Spleen (tissue), 11 donors: ENCODE measurements around the gene TRIM69. TPM values are rescaled to one million over a fixed set of nuclear protein-coding genes. Genes with fewer than 3 reads are reported as not detected.

ENCODE experiments used
- DNase-seq: peaks from one replicate; pipeline ENCODE4 v3.0.0-alpha.2; 2020
- H3K27ac ChIP-seq, 8 donors: fragments of 200-600 bp; sonication (generic) in 7 of 8; 1 replicate in 4 of 8; 2 replicates in 4 of 8; pipeline versions ENCODE4 v1.5.0 to v1.8.0; 2016 to 2021; ENCODE audit warnings: inconsistent platforms in 4 of 8, mild to moderate bottlenecking in 4 of 8, moderate library complexity in 1 of 8
- H3K27me3 ChIP-seq, 7 donors: fragments of 200-600 bp; sonication (generic) in 6 of 7; replicated peaks in 1 of 7; 1 replicate in 4 of 7; 2 replicates in 3 of 7; pipeline versions ENCODE4 v1.5.0 to v1.8.0; 2016 to 2021; ENCODE audit warnings: inconsistent platforms in 3 of 7, mild to moderate bottlenecking in 1 of 7
- H3K36me3 ChIP-seq, 6 donors: fragments of 200-600 bp; sonication (generic) in 5 of 6; 1 replicate in 4 of 6; 2 replicates in 2 of 6; pipeline versions ENCODE4 v1.5.0 to v1.8.0; 2016 to 2021; ENCODE audit warnings: inconsistent platforms in 2 of 6
- H3K4me1 ChIP-seq, 6 donors: fragments of 200-600 bp; sonication (generic) in 5 of 6; 1 replicate in 3 of 6; 2 replicates in 3 of 6; pipeline versions ENCODE4 v1.5.0 to v1.8.0; 2016 to 2021; ENCODE audit warnings: inconsistent platforms in 3 of 6
- H3K4me3 ChIP-seq, 8 donors: fragments of 200-600 bp; sonication (generic) in 7 of 8; 1 replicate in 4 of 8; 2 replicates in 4 of 8; pipeline versions ENCODE4 v1.5.0 to v1.8.0; 2016 to 2021; ENCODE audit warnings: inconsistent platforms in 4 of 8, mild to moderate bottlenecking in 4 of 8, moderate library complexity in 2 of 8
- H3K9me3 ChIP-seq, 8 donors: fragments of 200-600 bp; sonication (generic) in 7 of 8; 1 replicate in 4 of 8; 2 replicates in 4 of 8; pipeline versions ENCODE4 v1.5.0 to v1.8.0; 2016 to 2021; ENCODE audit warnings: inconsistent platforms in 4 of 8
- CTCF ChIP-seq, 11 experiments: fragments of 200-600 bp in 7 of 11; fragments of 450-650 bp in 4 of 11; sonication (generic) in 4 of 11; IDR thresholded peaks in 8 of 11; conservative IDR thresholded peaks in 3 of 11; 1 replicate in 7 of 11; 2 replicates in 4 of 11; pipeline versions ENCODE4 v1.4.0 to v1.8.0; 2016 to 2021; ENCODE audit warnings: antibody characterized with exemption in 11 of 11, inconsistent platforms in 4 of 11, mild to moderate bottlenecking in 1 of 11
- POLR2A ChIP-seq, 3 donors: fragments of 450-650 bp; IDR thresholded peaks; one replicate each; pipeline ENCODE4 v1.5.1; 2017; ENCODE audit warnings: antibody characterized with exemption in 3 of 3, mild to moderate bottlenecking in 1 of 3
- POLR2AphosphoS5 ChIP-seq, 3 donors: sonication (generic); formaldehyde crosslinking; IDR thresholded peaks; one replicate each; pipeline ENCODE4 v1.5.1; 2017; ENCODE audit warnings: antibody characterized with exemption in 3 of 3
- whole genome bisulfite sequencing, 5 donors: extraction: QIAGEN DNeasy Blood & Tissue Kit in 3 of 5; methylation state at CpG; one replicate each; pipeline versions ENCODE4 v1.1.5 to v1.1.7; 2013 to 2018; 5-methylcytosine and 5-hydroxymethylcytosine counted together
- intact Hi-C: fragments of 100-400 bp; cut with DNase I; formaldehyde crosslinking; loops from one replicate; pipeline ENCODE4 v1.15.0; 2023; ENCODE audit warnings: low total_unique reads
- polyA plus RNA-seq, 3 donors: library from polyadenylated mRNA; stranded (reverse); fragments of 200-250 nt; gene quantifications; one replicate each; pipeline ENCODE4 v1.2.1, GENCODE V29; 2013
- total RNA-seq, 7 donors: library from RNA; depleted of rRNA in 3 of 7; stranded (reverse); fragments of >200 nt in 3 of 7; fragmentation: NEBNext Ultra II Directional in 4 of 7; extraction: Animal tissue kit (Norgen Biotek cat#: 25700) in 4 of 7; gene quantifications; one replicate each; pipeline versions ENCODE4 v1.1.0 to v1.2.1, GENCODE V29; 2016 to 2021
- donor health status: healthy with polysubstance abuse.
- donor health status: DM: no; HTN: no; CAD: no; lungs with moderate emphysema.
- donor health status: DM: no; HTN: no; CAD: no.
- donor health status: Bipolar disorder and iron deficiency.
- donor health status: healthy.
- donor health status: DM: no; HTN: no; CAD: no.
- donor health status: DM: yes; HTN: yes; CAD: no.

TRIM69 gene
- total and polyA plus RNA-seq, 10 donors = 16.4 to 54.9 (median 44.7) TPM

- no peak for DNase-seq
- H3K27me3 ChIP-seq = no peaks in the 10 kb centered on the region
- WGBS, 5 donors = 54 to 73% (median 65%) methylated on average over 2 of the region's 2 CpGs
- TF ChIP-seq CTCF (IDR thresholded peaks at IDR 0.05 in 8 of 11, conservative IDR thresholded peaks at IDR 0.05 in 3 of 11) (no peak), POLR2AphosphoS5 (IDR thresholded peaks at IDR 0.05) (peak in 1 of 3 donors; percentile 33)
- intact Hi-C loops = no loop called here
- peak overlapping the region in 4 of 8 donors; percentile 100 for H3K27ac ChIP-seq
- peak overlapping the region in 4 of 8 donors; percentile 68 to 96 (median 86) for H3K4me3 ChIP-seq
- H3K36me3 ChIP-seq = peaks cover 5 to 83% (median 50%) of the 10 kb centered on the region in 6 donors
- no peaks in the 10 kb centered on the region for H3K9me3 ChIP-seq
- peaks cover 64 to 91% (median 85%) of the 10 kb centered on the region in 6 donors for H3K4me1 ChIP-seq
Measured at GRCh38 chr15:44716983-44717602, 19.2 kb upstream of the TRIM69 start.

GRCh38 chr15:44718180-44718926 is 18.0 kb upstream of the TRIM69 start:
- intact Hi-C loops = no loop called here
- no peaks in the 10 kb centered on the region for H3K9me3 ChIP-seq
- peaks cover 5 to 71% (median 50%) of the 10 kb centered on the region in 6 donors for H3K36me3 ChIP-seq
- no peaks in the 10 kb centered on the region for H3K27me3 ChIP-seq
- H3K27ac ChIP-seq = peak overlapping the region in 7 of 8 donors; percentile 11 to 100 (median 97)
- DNase-seq = no peak
- H3K4me3 ChIP-seq = peak overlapping the region in 1 of 8 donors; percentile 91
- WGBS, 5 donors = 55 to 76% (median 59%) methylated on average over 4 of the region's 4 CpGs
- H3K4me1 ChIP-seq = peaks cover 64 to 100% (median 97%) of the 10 kb centered on the region in 6 donors
- no peak for TF ChIP-seq CTCF (IDR thresholded peaks at IDR 0.05 in 8 of 11, conservative IDR thresholded peaks at IDR 0.05 in 3 of 11)
- no peak for TF ChIP-seq POLR2AphosphoS5 (IDR thresholded peaks at IDR 0.05)
- no peak for TF ChIP-seq POLR2A (IDR thresholded peaks at IDR 0.05)

DNA sequence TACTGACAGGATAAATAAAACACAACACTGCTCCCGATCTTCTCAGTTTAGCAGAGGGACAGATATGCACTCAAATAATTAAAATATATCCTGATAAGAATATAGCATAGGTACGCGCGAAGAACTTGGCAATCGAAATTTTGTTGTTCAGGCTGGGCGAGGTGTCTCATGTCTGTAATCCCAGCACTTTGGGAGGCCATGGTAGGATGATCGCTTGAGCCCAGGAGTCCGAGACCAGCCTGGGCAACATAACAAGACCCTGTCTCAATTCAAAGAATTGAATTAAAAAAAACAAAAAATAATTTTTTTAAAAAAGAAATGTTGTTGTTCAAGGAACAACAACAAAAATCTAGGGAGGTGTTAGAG is 17.4 kb upstream of the TRIM69 start:
- intact Hi-C loops = no loop called here
- H3K4me3 ChIP-seq = peak overlapping the region in 2 of 8 donors; percentile 0 to 91
- WGBS, 5 donors = 79 to 91% (median 84%) methylated on average over 8 of the region's 8 CpGs
- H3K36me3 ChIP-seq = peaks cover 5 to 65% (median 47%) of the 10 kb centered on the region in 6 donors
- H3K9me3 ChIP-seq = no peaks in the 10 kb centered on the region
- no peak for TF ChIP-seq POLR2A (IDR thresholded peaks at IDR 0.05)
- TF ChIP-seq POLR2AphosphoS5 (IDR thresholded peaks at IDR 0.05) = peak in 2 of 3 donors; percentile 53 to 59
- TF ChIP-seq CTCF (IDR thresholded peaks at IDR 0.05 in 8 of 11, conservative IDR thresholded peaks at IDR 0.05 in 3 of 11) = no peak
- peak overlapping the region; percentile 11 to 100 (median 87) for H3K27ac ChIP-seq
- H3K4me1 ChIP-seq = peaks cover 65 to 100% (median 97%) of the 10 kb centered on the region in 6 donors
- H3K27me3 ChIP-seq = no peaks in the 10 kb centered on the region
- DNase-seq = no peak
